Body of pancreas (tissue), 4 donors: ENCODE results near the gene ARHGAP27. TPM values are rescaled to one million over a fixed set of nuclear protein-coding genes. Genes with fewer than 3 reads are reported as not detected.
A peak's percentile ranks its signal among the peaks of the same experiment; 100 is the strongest.

Experiments used
- ATAC-seq: fragments of 150-250 bp; one replicate; pipeline ENCODE4 v1.9.1; 2016
- DNase-seq, 4 donors: peaks; one replicate each; pipeline ENCODE4 v3.0.0-alpha.2; 2019
- H3K27ac ChIP-seq, 4 donors: fragments of 200-600 bp; sonication (generic); 1 replicate in 3 of 4; 2 replicates in 1 of 4; pipeline versions ENCODE4 v1.5.1 to v1.6.1; 2016 to 2019; ENCODE audit warnings: mild to moderate bottlenecking in 1 of 4, mixed read lengths in 1 of 4, moderate library complexity in 1 of 4
- H3K27me3 ChIP-seq, 2 donors: fragments of 200-600 bp; sonication (generic); one replicate each; pipeline ENCODE4 v1.6.0; 2016; ENCODE audit warnings: mild to moderate bottlenecking in 1 of 2
- H3K36me3 ChIP-seq, 2 donors: fragments of 200-600 bp; sonication (generic); replicated peaks in 1 of 2; 2 replicates each; pipeline ENCODE4 v1.5.1; 2016; ENCODE audit warnings: low read depth in 2 of 2; ENCODE audit not compliant: insufficient read depth in 1 of 2
- H3K4me1 ChIP-seq: fragments of 200-600 bp; sonication (generic); one replicate; pipeline ENCODE4 v1.6.0; 2016
- H3K4me3 ChIP-seq, 2 donors: fragments of 200-600 bp; sonication (generic); 1 replicate in 1 of 2; 2 replicates in 1 of 2; pipeline ENCODE4 v1.5.1; 2016 to 2019
- H3K9me3 ChIP-seq, 3 donors: fragments of 200-600 bp; sonication (generic); 1 replicate in 2 of 3; 2 replicates in 1 of 3; pipeline ENCODE4 v1.5.1; 2016
- POLR2A ChIP-seq, 3 donors: fragments of 450-650 bp; IDR thresholded peaks; one replicate each; pipeline ENCODE4 v1.6.1; 2016; ENCODE audit warnings: antibody characterized with exemption in 3 of 3, mild to moderate bottlenecking in 2 of 3
- WGBS, 2 donors: methylation state at CpG; one replicate each; pipeline ENCODE4 v1.1.5; 2017; 5-methylcytosine and 5-hydroxymethylcytosine counted together
- intact Hi-C: fragments of 100-400 bp; cut with DNase I; formaldehyde crosslinking; loops from one replicate; pipeline ENCODE4 v1.15.1; 2023
- total RNA-seq, 2 donors: library from RNA; depleted of rRNA; stranded (reverse); fragments of >200 nt; gene quantifications; one replicate each; pipeline ENCODE4 v1.1.0, GENCODE V29; 2016
- TF ChIP-seq, protein P1 (sequence below), 7 experiments: fragments of 450-650 bp in 4 of 7; fragments of 200-600 bp in 3 of 7; sonication (generic) in 3 of 7; IDR thresholded peaks; one replicate each; pipeline ENCODE4 v1.5.1; 2016 to 2019; ENCODE audit warnings: antibody characterized with exemption in 7 of 7

The ARHGAP27 gene
- total RNA-seq, 2 donors from 2014 or later: 12.7 to 35.3 TPM

DNA sequence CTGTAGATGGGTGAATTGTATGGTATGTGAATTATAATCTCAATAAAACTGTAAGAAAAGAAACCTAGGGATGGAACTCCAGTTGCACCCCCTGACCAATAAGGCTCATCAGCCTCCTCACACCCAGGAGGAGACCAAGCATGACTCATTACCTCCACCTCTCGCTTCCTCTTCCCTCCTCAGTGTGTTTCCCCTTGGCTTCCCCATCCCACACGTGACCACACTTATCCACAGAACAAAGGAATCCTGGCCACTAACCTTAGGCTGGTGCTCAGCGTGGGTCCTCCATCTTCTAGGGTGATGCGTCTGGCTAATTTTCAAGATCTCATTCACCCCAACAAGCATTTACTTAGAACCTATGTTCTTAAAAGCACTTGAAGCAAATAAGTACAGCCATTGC is 79.6 kb downstream of the ARHGAP27 start:
- no peak for ATAC-seq
- H3K4me3 ChIP-seq: no peak overlapping the region
- H3K27me3 ChIP-seq: no peaks in the 10 kb centered on the region
- H3K27ac ChIP-seq: no peak overlapping the region
- no peaks in the 10 kb centered on the region for H3K4me1 ChIP-seq
- WGBS, 2 donors: 78 to 95% methylated on average over 4 of the region's 4 CpGs
- H3K9me3 ChIP-seq: no peaks in the 10 kb centered on the region
- H3K36me3 ChIP-seq: no peaks in the 10 kb centered on the region
- TF ChIP-seq, protein P1, sequence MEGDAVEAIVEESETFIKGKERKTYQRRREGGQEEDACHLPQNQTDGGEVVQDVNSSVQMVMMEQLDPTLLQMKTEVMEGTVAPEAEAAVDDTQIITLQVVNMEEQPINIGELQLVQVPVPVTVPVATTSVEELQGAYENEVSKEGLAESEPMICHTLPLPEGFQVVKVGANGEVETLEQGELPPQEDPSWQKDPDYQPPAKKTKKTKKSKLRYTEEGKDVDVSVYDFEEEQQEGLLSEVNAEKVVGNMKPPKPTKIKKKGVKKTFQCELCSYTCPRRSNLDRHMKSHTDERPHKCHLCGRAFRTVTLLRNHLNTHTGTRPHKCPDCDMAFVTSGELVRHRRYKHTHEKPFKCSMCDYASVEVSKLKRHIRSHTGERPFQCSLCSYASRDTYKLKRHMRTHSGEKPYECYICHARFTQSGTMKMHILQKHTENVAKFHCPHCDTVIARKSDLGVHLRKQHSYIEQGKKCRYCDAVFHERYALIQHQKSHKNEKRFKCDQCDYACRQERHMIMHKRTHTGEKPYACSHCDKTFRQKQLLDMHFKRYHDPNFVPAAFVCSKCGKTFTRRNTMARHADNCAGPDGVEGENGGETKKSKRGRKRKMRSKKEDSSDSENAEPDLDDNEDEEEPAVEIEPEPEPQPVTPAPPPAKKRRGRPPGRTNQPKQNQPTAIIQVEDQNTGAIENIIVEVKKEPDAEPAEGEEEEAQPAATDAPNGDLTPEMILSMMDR (IDR thresholded peaks at IDR 0.05): no peak
- TF ChIP-seq POLR2A (IDR thresholded peaks at IDR 0.05): no peak
- DNase-seq: no peak
- intact Hi-C loops: no loop called here

DNA sequence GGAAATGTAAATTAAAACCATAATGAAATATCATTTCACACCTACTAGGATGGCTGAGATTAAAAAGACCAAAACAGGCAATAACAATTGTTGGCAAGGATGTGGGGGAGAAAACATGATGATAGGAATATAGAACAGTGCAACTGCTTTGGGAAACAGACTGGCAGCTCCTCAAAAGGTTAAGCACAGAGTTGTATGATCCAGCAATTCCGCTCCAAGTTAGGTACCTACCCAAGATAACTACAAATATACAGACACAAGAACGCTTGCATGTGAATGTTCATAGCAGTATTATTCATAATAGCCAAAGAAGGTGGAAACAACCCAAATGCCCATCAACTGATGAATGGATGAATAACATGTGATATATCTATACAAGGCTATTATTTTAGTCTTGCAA is 80.8 kb downstream of the ARHGAP27 start:
- Histone ChIP-seq H3K36me3 (no peaks in the 10 kb centered on the region), H3K27ac (no peak overlapping the region), H3K4me1 (no peaks in the 10 kb centered on the region), H3K9me3 (no peaks in the 10 kb centered on the region), H3K4me3 (no peak overlapping the region), H3K27me3 (no peaks in the 10 kb centered on the region)
- DNase-seq: no peak
- 94 to 100% methylated on average over 2 of the region's 2 CpGs for WGBS, 2 donors
- no peak for TF ChIP-seq POLR2A (IDR thresholded peaks at IDR 0.05)
- TF ChIP-seq, protein P1 (IDR thresholded peaks at IDR 0.05): no peak
- intact Hi-C loops: no loop called here
- no peak for ATAC-seq

DNA sequence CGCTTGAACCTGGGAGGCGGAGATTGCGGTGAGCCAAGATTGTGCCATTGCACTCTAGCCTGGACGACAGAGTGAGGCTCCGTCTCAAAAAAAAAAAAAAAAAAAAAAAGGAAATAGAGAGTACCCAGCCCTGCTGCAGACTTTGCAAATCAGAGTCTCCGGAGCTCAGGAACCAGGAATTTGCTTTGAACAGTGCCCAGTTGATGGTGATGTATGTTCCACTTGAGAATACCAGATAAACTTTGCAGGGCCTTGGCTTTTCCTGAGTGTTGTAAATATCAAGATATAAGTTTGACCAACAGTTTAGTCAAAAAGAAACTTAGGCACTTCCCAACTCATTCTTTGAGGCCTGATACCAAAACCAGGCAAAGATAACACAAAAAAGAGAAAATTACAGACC is 85.2 kb downstream of the ARHGAP27 start:
- WGBS, 2 donors: 76 to 77% methylated on average over 6 of the region's 6 CpGs
- no peaks in the 10 kb centered on the region for H3K9me3 ChIP-seq
- no peaks in the 10 kb centered on the region for H3K27me3 ChIP-seq
- H3K27ac ChIP-seq: no peak overlapping the region
- H3K4me3 ChIP-seq: no peak overlapping the region
- ATAC-seq (no peak), DNase-seq (no peak)
- intact Hi-C loops: no loop called here
- peaks cover 5% of the 10 kb centered on the region for H3K4me1 ChIP-seq
- H3K36me3 ChIP-seq: no peaks in the 10 kb centered on the region
- TF ChIP-seq, protein P1 (IDR thresholded peaks at IDR 0.05): no peak
- no peak for TF ChIP-seq POLR2A (IDR thresholded peaks at IDR 0.05)

DNA sequence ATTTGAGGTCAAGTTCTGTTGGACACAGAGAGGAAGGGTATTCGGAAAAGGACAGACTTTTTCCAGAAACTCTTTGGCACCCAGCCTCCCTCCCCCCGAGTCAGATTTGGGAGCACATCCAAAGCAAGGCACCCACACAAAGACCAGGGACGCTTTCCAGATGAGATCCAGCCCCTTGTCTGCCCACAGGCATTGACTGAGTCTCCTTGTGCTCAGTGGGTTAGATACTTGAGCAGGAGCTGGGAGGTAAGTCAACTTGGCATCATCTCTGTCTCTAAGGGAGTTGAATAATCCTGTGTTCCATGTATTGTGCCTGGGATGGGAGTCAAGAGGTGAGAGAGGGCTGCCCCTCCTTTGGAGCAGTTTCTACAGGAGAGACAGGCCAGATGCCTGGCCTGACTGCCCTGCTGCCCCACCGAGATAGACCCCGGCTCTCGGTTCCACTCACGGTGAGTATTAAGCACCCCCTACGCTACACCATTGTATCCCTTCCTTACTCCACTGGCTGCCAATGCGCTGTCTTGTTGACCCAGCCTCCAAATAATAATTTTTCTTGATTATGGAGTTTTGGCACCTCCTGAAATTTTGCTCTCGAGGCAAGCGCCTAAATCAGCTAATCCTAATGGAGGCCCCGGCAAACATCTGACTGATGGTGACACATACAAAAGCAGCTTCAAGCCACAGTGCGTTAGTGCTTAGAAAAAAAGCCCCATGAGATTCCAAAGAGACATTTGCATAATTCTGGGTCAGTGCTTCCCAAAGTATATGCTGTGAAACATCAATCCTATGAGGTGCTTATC is 86.3 kb downstream of the ARHGAP27 start:
- peak; percentile 16 for ATAC-seq
- H3K9me3 ChIP-seq: no peaks in the 10 kb centered on the region
- H3K27ac ChIP-seq: no peak overlapping the region
- H3K4me1 ChIP-seq: peaks cover 5% of the 10 kb centered on the region
- H3K27me3 ChIP-seq: no peaks in the 10 kb centered on the region
- no peak for DNase-seq
- intact Hi-C loops: no loop called here
- no peaks in the 10 kb centered on the region for H3K36me3 ChIP-seq
- 86 to 94% methylated on average over 13 of the region's 13 CpGs for WGBS, 2 donors
- no peak overlapping the region for H3K4me3 ChIP-seq
- no peak for TF ChIP-seq POLR2A (IDR thresholded peaks at IDR 0.05)
- TF ChIP-seq, protein P1 (IDR thresholded peaks at IDR 0.05): no peak
